PFSK-1 (cell line): ENCODE measurements around the gene CCT6A.

Source experiments
- FOXP2 ChIP-seq: optimal IDR thresholded peaks from 2 replicates; pipeline ENCODE3; 2011; ENCODE audit warnings: borderline replicate concordance, control low read depth, inconsistent platforms; ENCODE audit not compliant: insufficient read depth; ENCODE audit errors: extremely low read length, extremely low read depth
- POLR2AphosphoS5 ChIP-seq: IDR thresholded peaks from 2 replicates; pipeline ENCODE4 v1.6.1; 2012; ENCODE audit warnings: low read depth, mild to moderate bottlenecking, control low read depth, low read length, moderate library complexity
- TAF1 ChIP-seq: IDR thresholded peaks from 2 replicates; pipeline ENCODE4 v1.6.1; 2012; ENCODE audit warnings: low read length, control low read depth, borderline replicate concordance; ENCODE audit not compliant: insufficient read depth

GRCh38 chr7:56074371-56074791, 22.8 kb downstream of the CCT6A start:
- TF ChIP-seq POLR2AphosphoS5 (no peak), TAF1 (no peak), FOXP2 (no peak)
